ENCODE results near the gene NDUFV2. TPM values are rescaled to one million over a fixed set of nuclear protein-coding genes. Genes with fewer than 3 reads are reported as not detected.

Gene NDUFV2
- total RNA-seq, 1 experiment from 2014 or later, result 194 TPM

GRCh38 chr18:9096685-9097084, 5.8 kb upstream of the NDUFV2 start (continued):
- TF ChIP-seq CTCF (IDR thresholded peaks at IDR 0.05 in 2 of 3, conservative IDR thresholded peaks at IDR 0.05 in 1 of 3; ENCODE audit: borderline replicate concordance in 1 of 3, insufficient read depth in 1 of 3, low read depth in 2 of 3, low read length in 2 of 3), result no peak

DNA sequence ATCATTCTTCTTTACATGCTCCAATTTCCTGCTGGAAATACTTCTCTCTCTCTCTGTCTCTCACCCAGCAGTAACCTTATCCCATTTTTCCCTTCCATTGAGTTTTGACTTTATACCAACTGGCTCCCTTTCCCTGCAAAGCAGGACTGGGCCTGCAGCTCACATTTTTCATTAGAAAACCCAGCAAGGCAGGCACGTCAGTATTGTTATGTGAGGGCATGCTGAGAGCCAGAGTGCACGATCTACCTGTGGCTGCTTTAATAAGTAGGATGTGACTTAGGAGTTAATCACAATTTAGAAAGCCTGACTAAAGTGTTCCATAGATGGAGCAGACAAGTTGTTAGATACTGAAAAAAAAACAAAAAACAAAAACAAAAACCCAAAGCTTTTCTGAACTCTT, 5.2 kb upstream of the NDUFV2 start:
- Histone ChIP-seq H3K4me1 (ENCODE audit: control insufficient read depth in 1 of 2, insufficient read depth in 2 of 2, low read length in 2 of 2) (peaks cover 3 to 14% of the 10 kb centered on the region in 2 experiments; a peak in 2 of 4 replicates), H3K4me3 (replicated peaks in 1 of 2; ENCODE audit: low read depth in 1 of 2, low read length in 2 of 2) (no peak overlapping the region), H3K27me3 (ENCODE audit: insufficient read depth, low read length) (no peaks in the 10 kb centered on the region), H3K9me2 (ENCODE audit: insufficient read depth) (no peaks in the 10 kb centered on the region), H3K4me2 (ENCODE audit: low read length) (no peak overlapping the region), H3K36me3 (ENCODE audit: control insufficient read depth in 1 of 2, insufficient read depth in 2 of 2, low read length in 2 of 2) (no peaks in the 10 kb centered on the region), H2AFZ (ENCODE audit: low read depth, low read length, poor library complexity, severe bottlenecking) (no peak overlapping the region), H3K27ac (ENCODE audit: low read depth, low read length) (no peak overlapping the region), H3K9ac (ENCODE audit: low read length) (no peak overlapping the region), H3K9me3 (ENCODE audit: control insufficient read depth in 1 of 2, insufficient read depth in 1 of 2, low read depth in 1 of 2, low read length in 2 of 2) (no peaks in the 10 kb centered on the region), H3K79me2 (ENCODE audit: insufficient read depth, low read length) (no peaks in the 10 kb centered on the region), H4K20me1 (ENCODE audit: insufficient read depth) (no peaks in the 10 kb centered on the region)
- intact Hi-C loops (cut with micrococcal nuclease), result no loop called here
- RAD21 ChIA-PET (ENCODE audit: low non-redundant PET in 1 of 2, low total read pairs in 2 of 2, uncharacterized antibody in 2 of 2, unreplicated experiment in 2 of 2), result no interaction called here
- CTCF ChIA-PET, result no interaction called here
- BruUV-seq (replicated peaks), result no TSS peak
- TF ChIP-seq CBX3 (IDR thresholded peaks at IDR 0.05; ENCODE audit: low read depth) (no peak), YY1 (IDR thresholded peaks at IDR 0.05; ENCODE audit: extremely low read depth, insufficient replicate concordance, low read depth, low read length) (no peak), ZBTB33 (IDR thresholded peaks at IDR 0.05; ENCODE audit: extremely low read depth, insufficient replicate concordance, low read length) (no peak)
- ATAC-seq (no peak), DNase-seq (ENCODE audit: low read depth, low spot score) (no peak)
- POLR2A ChIA-PET, result no interaction called here
